ENCODE data around the gene DNASE1L2. TPM values are rescaled to one million over a fixed set of nuclear protein-coding genes. Genes with fewer than 3 reads are reported as not detected.

Gene DNASE1L2
- total RNA-seq, 1 experiment from 2014 or later: 1.9 TPM

- CTCF ChIA-PET: no interaction called here
These were observed 49.0 kb upstream of the DNASE1L2 start for GRCh38 chr16:2187212-2187611.

More at GRCh38 chr16:2187212-2187611, 49.0 kb upstream of the DNASE1L2 start:
- intact Hi-C loops (cut with micrococcal nuclease): no loop called here
- DNase-seq (ENCODE audit: low read depth, low spot score) (no peak), ATAC-seq (no peak)
- ChIA-PET RAD21 (ENCODE audit: low non-redundant PET in 1 of 2, low total read pairs in 2 of 2, uncharacterized antibody in 2 of 2, unreplicated experiment in 2 of 2) (no interaction called here), POLR2A (no interaction called here)
- H3K4me2 ChIP-seq (ENCODE audit: low read length): no peak overlapping the region
- no peak overlapping the region for H3K27ac ChIP-seq (ENCODE audit: low read depth, low read length)
- no TSS peak for BruUV-seq (replicated peaks)
- H3K79me2 ChIP-seq (ENCODE audit: insufficient read depth, low read length): no peaks in the 10 kb centered on the region
- H3K36me3 ChIP-seq (ENCODE audit: control insufficient read depth in 1 of 2, insufficient read depth in 2 of 2, low read length in 2 of 2): no peaks in the 10 kb centered on the region
- no peaks in the 10 kb centered on the region for H4K20me1 ChIP-seq (ENCODE audit: insufficient read depth)
- no peaks in the 10 kb centered on the region for H3K27me3 ChIP-seq (ENCODE audit: insufficient read depth, low read length)
- H3K9me2 ChIP-seq (ENCODE audit: insufficient read depth): no peaks in the 10 kb centered on the region
- no peaks in the 10 kb centered on the region for H3K9me3 ChIP-seq (ENCODE audit: control insufficient read depth in 1 of 2, insufficient read depth in 1 of 2, low read depth in 1 of 2, low read length in 2 of 2)
- no peak overlapping the region for H2AFZ ChIP-seq (ENCODE audit: low read depth, low read length, poor library complexity, severe bottlenecking)
- no peaks in the 10 kb centered on the region for H3K4me1 ChIP-seq (ENCODE audit: control insufficient read depth in 1 of 2, insufficient read depth in 2 of 2, low read length in 2 of 2)
- H3K4me3 ChIP-seq (replicated peaks in 1 of 2; ENCODE audit: low read depth in 1 of 2, low read length in 2 of 2): no peak overlapping the region
- TF ChIP-seq ELF1 (IDR thresholded peaks at IDR 0.05; ENCODE audit: borderline replicate concordance, low read depth): no peak
- TF ChIP-seq SIN3A (IDR thresholded peaks at IDR 0.05; ENCODE audit: low read depth): no peak
- no peak for TF ChIP-seq POLR2A (IDR thresholded peaks at IDR 0.05; ENCODE audit: borderline replicate concordance, extremely low read depth, insufficient read depth, insufficient read length)
- TF ChIP-seq EGR1 (IDR thresholded peaks at IDR 0.05; ENCODE audit: low read depth): no peak
- TF ChIP-seq RAD21 (IDR thresholded peaks at IDR 0.05; ENCODE audit: low read depth): no peak
- TF ChIP-seq CTCF (IDR thresholded peaks at IDR 0.05 in 2 of 3, conservative IDR thresholded peaks at IDR 0.05 in 1 of 3; ENCODE audit: borderline replicate concordance in 1 of 3, insufficient read depth in 1 of 3, low read depth in 2 of 3, low read length in 2 of 3): no peak
- no peak for TF ChIP-seq CBX3 (IDR thresholded peaks at IDR 0.05; ENCODE audit: low read depth)
- no peak for TF ChIP-seq TCF7L2 (IDR thresholded peaks at IDR 0.05; ENCODE audit: borderline replicate concordance, extremely low read depth, insufficient read depth, insufficient read length)
- TF ChIP-seq SP1 (IDR thresholded peaks at IDR 0.05; ENCODE audit: low read depth): no peak
- no peak overlapping the region for H3K9ac ChIP-seq (ENCODE audit: low read length)

Data from HCT116 (cell line).